Placental pericyte (primary cell): Measurements from ENCODE around the gene TSPAN19. TPM values are rescaled to one million over a fixed set of nuclear protein-coding genes. Genes with fewer than 3 reads are reported as not detected.

Experiments
- total RNA-seq: library from RNA; depleted of rRNA; stranded (reverse); fragments of >200 nt; gene quantifications from 2 replicates; pipeline ENCODE4 v1.2.3, GENCODE V29; 2012

TSPAN19 gene
- not detected in 2 replicates for total RNA-seq

GRCh38 chr12:85036234-85036707, at the start of gene TSPAN19, which contains the start of gene LRRIQ1:
Gene TSPAN19, minus strand, starts transcription at chr12:85036277. Its CDS starts 6,331 bp downstream, at chr12:85029946.
Gene LRRIQ1, plus strand, starts transcription at chr12:85036351. Its CDS starts 1,826 bp downstream, at chr12:85038177.

Other genes with a start within 250 kb of the TSPAN19 start
- gene SLC6A15, start 123.5 kb downstream of the TSPAN19 start, total RNA-seq, result 1.3 and 10.2 TPM in 2 replicates
- 0.29 TPM in 1 of 2 replicates, not detected in the other for gene LRRIQ1, start 74 bp upstream of the TSPAN19 start, total RNA-seq
- gene ALX1, start 243.9 kb upstream of the TSPAN19 start, total RNA-seq, result 0.29 TPM in 1 of 2 replicates, not detected in the other